ENCODE measurements around the gene ZNF438. TPM values are rescaled to one million over a fixed set of nuclear protein-coding genes. Genes with fewer than 3 reads are reported as not detected.

The ZNF438 gene
- total and polyA plus RNA-seq, 2 of the 13 experiments (the other 11 are each of a cell fraction or from before 2014, with no cell fraction given) = 0.75 to 0.83 TPM

- H3K9ac ChIP-seq (ENCODE audit: insufficient read depth, low read depth, low read length) = no peak overlapping the region
- H3K4me2 ChIP-seq (ENCODE audit: low read depth, low read length) = no peak overlapping the region
- DNase-seq (ENCODE audit: low spot score) (no peak), ATAC-seq (no peak), FAIRE-seq (no peak)
- intact Hi-C loops (cut with micrococcal nuclease; ENCODE audit: unreplicated experiment) = no loop called here
- no peaks in the 10 kb centered on the region for H3K36me3 ChIP-seq (replicated peaks in 1 of 2; ENCODE audit: control insufficient read depth in 1 of 2, insufficient read depth in 2 of 2, low read length in 2 of 2)
- no peak overlapping the region for H3K4me3 ChIP-seq (replicated peaks in 1 of 3; ENCODE audit: insufficient read depth in 1 of 3, low read depth in 2 of 3, low read length in 3 of 3)
- no peaks in the 10 kb centered on the region for H3K79me2 ChIP-seq (ENCODE audit: insufficient read depth, low read length)
- TF ChIP-seq ZNF225 (CRISPR knock-in tag; IDR thresholded peaks at IDR 0.05) = no peak
- no TSS peak for BruUV-seq (replicated peaks)
- CTCF ChIA-PET (ENCODE audit: low intra/inter-chr PET ratio, low total read pairs) = no interaction called here
- POLR2A ChIA-PET = no interaction called here
- no peaks in the 10 kb centered on the region for H4K20me1 ChIP-seq (ENCODE audit: insufficient read depth, low read length)
- in situ Hi-C loops (cut with HindIII; ENCODE audit: extremely low pct_ligation_motif_present, low pct_unique_long_range_greater_than_20kb) = no loop called here
- no peak overlapping the region for H3K27ac ChIP-seq (ENCODE audit: extremely low read length, insufficient read depth, low read length)
- no peaks in the 10 kb centered on the region; a peak in 1 of 5 replicates for H3K27me3 ChIP-seq (ENCODE audit: control insufficient read depth in 1 of 2, insufficient read depth in 2 of 2, low read length in 2 of 2)
- H3K4me1 ChIP-seq (ENCODE audit: insufficient read depth, low read length) = peaks cover 5% of the 10 kb centered on the region; the same call in 1 of the 2 replicates
- H3K9me3 ChIP-seq (ENCODE audit: low read length) = no peaks in the 10 kb centered on the region
- 30% methylated on average over 6 of the region's 6 CpGs for WGBS (ENCODE audit: low lambda C conversion rate)
- no peak overlapping the region for H2AFZ ChIP-seq (ENCODE audit: low read length)
Observed at GRCh38 chr10:31076610-31076988, 44.9 kb upstream of the ZNF438 start.

- CTCF ChIA-PET (ENCODE audit: low intra/inter-chr PET ratio, low total read pairs) = no interaction called here
Observed at GRCh38 chr10:31075881-31076609, 44.4 kb upstream of the ZNF438 start.

More at GRCh38 chr10:31075881-31076609, 44.4 kb upstream of the ZNF438 start:
- H2AFZ ChIP-seq (ENCODE audit: low read length) = no peak overlapping the region
- no peak overlapping the region for H3K9ac ChIP-seq (ENCODE audit: insufficient read depth, low read depth, low read length)
- no peak overlapping the region for H3K4me3 ChIP-seq (replicated peaks in 1 of 3; ENCODE audit: insufficient read depth in 1 of 3, low read depth in 2 of 3, low read length in 3 of 3)
- ATAC-seq = no peak
- in situ Hi-C loops (cut with HindIII; ENCODE audit: extremely low pct_ligation_motif_present, low pct_unique_long_range_greater_than_20kb) (no loop called here), intact Hi-C loops (cut with micrococcal nuclease; ENCODE audit: unreplicated experiment) (no loop called here)
- H3K36me3 ChIP-seq (replicated peaks in 1 of 2; ENCODE audit: control insufficient read depth in 1 of 2, insufficient read depth in 2 of 2, low read length in 2 of 2) = no peaks in the 10 kb centered on the region
- no peak for DNase-seq (ENCODE audit: low spot score)
- H3K27ac ChIP-seq (ENCODE audit: extremely low read length, insufficient read depth, low read length) = no peak overlapping the region
- 4% methylated on average over 3 of the region's 3 CpGs for WGBS (ENCODE audit: low lambda C conversion rate)
- no peak overlapping the region for H3K4me2 ChIP-seq (ENCODE audit: low read depth, low read length)
- FAIRE-seq = no peak
- no TSS peak for BruUV-seq (replicated peaks)
- peaks cover 5% of the 10 kb centered on the region; the same call in 1 of the 2 replicates for H3K4me1 ChIP-seq (ENCODE audit: insufficient read depth, low read length)
- H3K9me3 ChIP-seq (ENCODE audit: low read length) = no peaks in the 10 kb centered on the region
- POLR2A ChIA-PET = no interaction called here
- H3K79me2 ChIP-seq (ENCODE audit: insufficient read depth, low read length) = no peaks in the 10 kb centered on the region
- no peaks in the 10 kb centered on the region for H4K20me1 ChIP-seq (ENCODE audit: insufficient read depth, low read length)
- TF ChIP-seq ZNF552 (CRISPR knock-in tag; IDR thresholded peaks at IDR 0.05; ENCODE audit: borderline replicate concordance) (no peak), FOXO1 (CRISPR knock-in tag; IDR thresholded peaks at IDR 0.05) (no peak), HHEX (CRISPR knock-in tag; IDR thresholded peaks at IDR 0.05) (no peak), ZNF770 (CRISPR knock-in tag; IDR thresholded peaks at IDR 0.05) (no peak)
- H3K27me3 ChIP-seq (ENCODE audit: control insufficient read depth in 1 of 2, insufficient read depth in 2 of 2, low read length in 2 of 2) = peaks cover 0 to 3% of the 10 kb centered on the region in 2 experiments; a peak in 1 of 5 replicates

Measured in HepG2 (cell line).